Prostate gland (tissue), 2 donors: Measurements from ENCODE around the gene AGK.

Source experiments
- CTCF ChIP-seq, 4 experiments: fragments of 200-600 bp in 2 of 4; fragments of 450-650 bp in 2 of 4; sonication (generic) in 2 of 4; IDR thresholded peaks; 1 replicate in 3 of 4; 2 replicates in 1 of 4; pipeline ENCODE4 v1.5.1; 2016 to 2019; ENCODE audit warnings: antibody characterized with exemption in 4 of 4, mild to moderate bottlenecking in 2 of 4, moderate library complexity in 2 of 4
- POLR2A ChIP-seq: fragments of 450-650 bp; IDR thresholded peaks from one replicate; pipeline ENCODE4 v1.6.1; 2016; ENCODE audit warnings: antibody characterized with exemption, mild to moderate bottlenecking
- POLR2AphosphoS5 ChIP-seq: sonication (generic); formaldehyde crosslinking; IDR thresholded peaks from one replicate; pipeline ENCODE4 v1.6.1; 2017; ENCODE audit warnings: antibody characterized with exemption

- no peak for TF ChIP-seq CTCF (IDR thresholded peaks at IDR 0.05)
- no peak for TF ChIP-seq POLR2AphosphoS5
- TF ChIP-seq POLR2A: no peak
These were observed 28.4 kb upstream of the AGK start for GRCh38 chr7:141522657-141523342.
